Upper lobe of right lung (tissue), 1 donor: Measurements from ENCODE around the gene AMER2. TPM values are rescaled to one million over a fixed set of nuclear protein-coding genes. Genes with fewer than 3 reads are reported as not detected.

Source experiments
- ATAC-seq: fragments of 200-7000 bp; cut with Tn5 transposase; one replicate; pipeline ENCODE4 v1.9.1; 2020; ENCODE audit warnings: mild to moderate bottlenecking, moderate library complexity
- DNase-seq: peaks from one replicate; pipeline ENCODE4 v3.0.0-alpha.2; 2020
- H3K27ac ChIP-seq: fragments of 200-600 bp; one replicate; pipeline ENCODE4 v1.8.0; 2022
- H3K27me3 ChIP-seq: fragments of 200-600 bp; one replicate; pipeline ENCODE4 v1.8.0; 2022; ENCODE audit warnings: mild to moderate bottlenecking
- H3K36me3 ChIP-seq: fragments of 200-600 bp; one replicate; pipeline ENCODE4 v1.8.0; 2022
- H3K4me1 ChIP-seq: fragments of 200-600 bp; one replicate; pipeline ENCODE4 v1.8.0; 2022
- H3K4me3 ChIP-seq: fragments of 200-600 bp; one replicate; pipeline ENCODE4 v1.8.0; 2022; ENCODE audit warnings: mild to moderate bottlenecking
- H3K9me3 ChIP-seq: fragments of 200-600 bp; one replicate; pipeline ENCODE4 v1.8.0; 2022
- CTCF ChIP-seq: fragments of 200-600 bp; IDR thresholded peaks from one replicate; pipeline ENCODE4 v1.8.0; 2022; ENCODE audit warnings: antibody characterized with exemption
- intact Hi-C: fragments of 100-400 bp; cut with DNase I; formaldehyde crosslinking; loops from one replicate; pipeline ENCODE4 v1.11.0; 2022
- total RNA-seq: library from RNA; stranded (reverse); fragmentation: NEBNext Ultra II Directional; extraction: Animal tissue kit (Norgen Biotek cat#: 25700); gene quantifications from one replicate; pipeline ENCODE4 v1.2.1, GENCODE V29; 2021
- donor health status: DM: no; HTN: yes; CAD: no; lungs with severe emphysema.

Gene AMER2
- total RNA-seq, 1 donor from 2014 or later: not detected

- H3K27me3 ChIP-seq: peaks cover 3% of the 10 kb centered on the region
Measured at GRCh38 chr13:25149711-25150110, 22.4 kb downstream of the AMER2 start.

GRCh38 chr13:25148402-25148771 is 23.7 kb downstream of the AMER2 start:
- Histone ChIP-seq H3K4me3 (no peak overlapping the region), H3K27ac (no peak overlapping the region), H3K36me3 (no peaks in the 10 kb centered on the region), H3K4me1 (no peaks in the 10 kb centered on the region), H3K27me3 (peaks cover 3% of the 10 kb centered on the region), H3K9me3 (no peaks in the 10 kb centered on the region)
- DNase-seq (no peak), ATAC-seq (no peak)
- TF ChIP-seq CTCF: no peak
- intact Hi-C loops: no loop called here

More at GRCh38 chr13:25149711-25150110, 22.4 kb downstream of the AMER2 start:
- Histone ChIP-seq H3K4me1 (no peaks in the 10 kb centered on the region), H3K36me3 (no peaks in the 10 kb centered on the region), H3K9me3 (no peaks in the 10 kb centered on the region), H3K4me3 (no peak overlapping the region), H3K27ac (no peak overlapping the region)
- TF ChIP-seq CTCF: no peak
- ATAC-seq (no peak), DNase-seq (no peak)
- intact Hi-C loops: no loop called here

- DNase-seq (no peak), ATAC-seq (no peak)
- Histone ChIP-seq H3K27ac (no peak overlapping the region), H3K27me3 (peaks cover 1% of the 10 kb centered on the region), H3K4me3 (no peak overlapping the region), H3K4me1 (no peaks in the 10 kb centered on the region), H3K36me3 (no peaks in the 10 kb centered on the region), H3K9me3 (no peaks in the 10 kb centered on the region)
- no peak for TF ChIP-seq CTCF
- intact Hi-C loops: no loop called here
Measured at GRCh38 chr13:25147638-25148401, 24.3 kb downstream of the AMER2 start.

- Histone ChIP-seq H3K36me3 (no peaks in the 10 kb centered on the region), H3K27ac (no peak overlapping the region), H3K4me3 (no peak overlapping the region), H3K4me1 (no peaks in the 10 kb centered on the region), H3K9me3 (no peaks in the 10 kb centered on the region), H3K27me3 (no peaks in the 10 kb centered on the region)
- no peak for ATAC-seq
- intact Hi-C loops: no loop called here
- no peak for TF ChIP-seq CTCF
- DNase-seq: no peak
Measured at GRCh38 chr13:25143706-25144105, 28.4 kb downstream of the AMER2 start.

- peaks cover 6% of the 10 kb centered on the region for H3K27me3 ChIP-seq
- H3K27ac ChIP-seq: no peak overlapping the region
- no peak overlapping the region for H3K4me3 ChIP-seq
- H3K9me3 ChIP-seq: no peaks in the 10 kb centered on the region
- H3K36me3 ChIP-seq: no peaks in the 10 kb centered on the region
- no peak for TF ChIP-seq CTCF
- H3K4me1 ChIP-seq: no peaks in the 10 kb centered on the region
- DNase-seq (no peak), ATAC-seq (no peak)
- intact Hi-C loops: no loop called here
Measured at GRCh38 chr13:25141042-25141441, 31.0 kb downstream of the AMER2 start.

- H3K9me3 ChIP-seq: no peaks in the 10 kb centered on the region
- TF ChIP-seq CTCF: no peak
- intact Hi-C loops: no loop called here
- DNase-seq (no peak), ATAC-seq (no peak)
- H3K4me3 ChIP-seq: no peak overlapping the region
- no peaks in the 10 kb centered on the region for H3K36me3 ChIP-seq
- H3K27me3 ChIP-seq: peaks cover 8% of the 10 kb centered on the region
- no peaks in the 10 kb centered on the region for H3K4me1 ChIP-seq
- no peak overlapping the region for H3K27ac ChIP-seq
Measured at GRCh38 chr13:25137788-25138115, 34.3 kb downstream of the AMER2 start.
